Measurements from ENCODE around the gene CD248.

The CD248 gene

DNA sequence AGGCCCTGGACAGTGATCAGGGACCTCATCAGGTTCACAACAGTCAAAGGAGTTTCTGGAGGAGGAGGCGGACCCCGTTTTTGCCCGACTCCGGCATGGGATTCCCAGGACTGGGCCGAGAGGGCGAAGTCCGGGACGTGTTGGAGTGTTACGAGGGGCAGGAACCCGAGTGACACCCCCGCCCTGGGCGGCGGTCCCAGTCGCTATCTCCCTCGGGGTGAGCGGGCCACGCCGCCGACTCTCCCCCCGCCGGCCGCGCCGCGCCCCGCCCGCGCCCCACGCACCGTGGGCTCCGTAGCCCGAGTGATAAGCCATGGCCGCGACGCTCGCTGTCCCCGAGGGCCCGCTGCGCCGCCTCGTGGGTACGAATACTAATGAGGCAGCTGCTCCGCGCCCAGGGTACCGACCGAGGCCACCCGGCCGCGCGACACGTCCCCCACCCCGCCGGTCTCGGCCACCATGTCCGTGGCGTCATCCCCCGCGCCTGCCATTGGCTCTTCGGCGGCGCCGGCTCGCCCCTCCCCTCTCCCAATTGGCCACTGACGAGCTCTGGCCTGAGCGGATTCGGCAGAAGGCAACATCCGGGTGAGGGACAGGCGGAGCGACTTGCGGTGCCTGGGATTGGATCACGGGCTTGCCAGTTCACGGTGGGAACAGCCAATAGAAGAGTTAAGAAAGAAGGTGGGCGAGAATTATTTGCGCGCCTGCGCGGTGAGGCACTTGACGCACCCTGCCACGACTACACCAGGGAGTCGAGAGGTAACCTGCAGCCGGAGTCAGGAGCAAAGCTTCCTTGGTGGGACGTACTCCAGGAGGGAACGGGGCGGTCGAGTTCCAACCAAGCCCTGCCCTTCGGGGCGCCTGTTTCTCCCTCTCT lies 27.9 kb downstream of the CD248 start, which contains the start of gene YIF1A:
YIF1A (minus strand) TSS at position 473 of the 877 bp plus-strand sequence; CDS start at position 315, 158 bp downstream.
- peak within 1 kb of the TSS; percentile 85 for H3K4me3 ChIP-seq (ENCODE audit: low read depth, low read length)
- TF ChIP-seq, protein P1, sequence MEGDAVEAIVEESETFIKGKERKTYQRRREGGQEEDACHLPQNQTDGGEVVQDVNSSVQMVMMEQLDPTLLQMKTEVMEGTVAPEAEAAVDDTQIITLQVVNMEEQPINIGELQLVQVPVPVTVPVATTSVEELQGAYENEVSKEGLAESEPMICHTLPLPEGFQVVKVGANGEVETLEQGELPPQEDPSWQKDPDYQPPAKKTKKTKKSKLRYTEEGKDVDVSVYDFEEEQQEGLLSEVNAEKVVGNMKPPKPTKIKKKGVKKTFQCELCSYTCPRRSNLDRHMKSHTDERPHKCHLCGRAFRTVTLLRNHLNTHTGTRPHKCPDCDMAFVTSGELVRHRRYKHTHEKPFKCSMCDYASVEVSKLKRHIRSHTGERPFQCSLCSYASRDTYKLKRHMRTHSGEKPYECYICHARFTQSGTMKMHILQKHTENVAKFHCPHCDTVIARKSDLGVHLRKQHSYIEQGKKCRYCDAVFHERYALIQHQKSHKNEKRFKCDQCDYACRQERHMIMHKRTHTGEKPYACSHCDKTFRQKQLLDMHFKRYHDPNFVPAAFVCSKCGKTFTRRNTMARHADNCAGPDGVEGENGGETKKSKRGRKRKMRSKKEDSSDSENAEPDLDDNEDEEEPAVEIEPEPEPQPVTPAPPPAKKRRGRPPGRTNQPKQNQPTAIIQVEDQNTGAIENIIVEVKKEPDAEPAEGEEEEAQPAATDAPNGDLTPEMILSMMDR (conservative IDR thresholded peaks at IDR 0.05; ENCODE audit: low read depth, low read length): no peak
- DNase-seq (ENCODE audit: low read depth): peak; percentile 100

DNA sequence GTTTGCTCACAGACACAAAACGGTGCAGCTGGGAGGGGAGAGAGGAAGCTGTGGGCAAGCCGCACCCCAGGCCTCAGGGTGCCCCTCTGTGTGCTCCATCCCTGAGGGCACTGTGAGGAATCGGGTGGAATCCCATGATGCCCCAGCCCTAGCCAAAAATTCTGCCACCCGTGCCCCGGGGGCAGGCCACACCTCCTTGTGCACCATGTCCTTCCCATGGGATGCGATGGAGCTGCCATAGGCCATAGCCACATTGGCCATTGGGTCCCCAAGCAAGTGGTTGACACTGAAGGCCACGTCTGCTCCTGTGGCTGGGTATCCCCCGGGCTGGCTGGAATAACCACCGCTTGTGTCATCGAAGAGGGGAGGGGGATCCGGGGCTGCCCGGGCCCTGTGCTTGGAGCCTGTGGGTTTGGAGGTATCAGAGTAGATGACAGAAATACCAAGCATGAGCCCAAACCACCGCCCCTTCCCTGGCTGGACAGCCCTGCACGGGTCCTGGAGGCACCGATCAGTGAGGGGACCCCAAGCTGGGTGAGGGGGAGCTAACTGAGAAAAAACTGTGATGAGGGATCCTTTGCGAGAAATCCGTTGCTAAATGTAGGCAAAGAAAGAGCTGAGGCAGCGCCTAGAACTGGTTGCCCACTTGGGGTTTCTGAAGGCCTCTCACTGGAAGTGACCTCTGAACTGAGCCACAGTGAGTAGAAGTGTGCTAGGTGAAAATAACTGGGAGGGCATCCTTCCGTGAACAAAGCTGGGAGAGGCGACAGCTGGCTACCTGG lies 28.8 kb downstream of the CD248 start:
- H3K4me3 ChIP-seq (ENCODE audit: low read depth, low read length): peak overlapping the region; percentile 85
- TF ChIP-seq, protein P1 (conservative IDR thresholded peaks at IDR 0.05; ENCODE audit: low read depth, low read length): no peak
- peak; percentile 27 for DNase-seq (ENCODE audit: low read depth)

DNA sequence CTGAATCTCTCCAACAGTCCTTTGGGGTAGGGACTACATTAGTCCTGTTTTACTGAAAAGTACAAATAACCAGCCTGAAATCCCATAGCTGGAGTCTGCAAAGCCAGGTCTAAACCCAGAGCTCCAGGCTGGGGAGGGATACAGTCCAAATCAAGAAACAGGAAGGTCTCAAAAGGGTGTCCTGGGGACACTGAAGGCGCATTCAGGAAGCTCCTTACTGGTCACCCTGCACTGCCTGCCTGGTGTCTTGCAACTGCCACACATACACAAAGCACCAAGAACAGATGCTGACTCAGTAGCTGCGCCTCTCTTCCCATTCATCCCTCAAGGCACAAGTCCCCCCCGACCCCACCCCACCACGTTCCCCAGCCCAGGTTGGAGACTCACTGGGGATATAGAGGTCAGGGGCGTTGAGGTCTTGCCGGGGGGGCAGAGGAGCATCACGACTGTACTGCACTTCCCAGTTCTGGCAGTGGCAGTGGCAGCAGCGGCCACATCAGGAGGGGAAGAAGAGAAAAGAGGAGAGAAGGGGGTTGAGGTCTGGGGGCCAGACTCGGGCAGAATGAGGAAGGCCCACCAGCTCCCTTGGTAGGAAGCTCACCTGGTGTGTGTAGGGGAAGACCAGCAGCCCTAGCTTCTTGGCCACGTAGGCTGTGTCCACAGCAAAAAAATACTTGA lies 29.5 kb downstream of the CD248 start:
- no peak for DNase-seq (ENCODE audit: low read depth)
- H3K4me3 ChIP-seq (ENCODE audit: low read depth, low read length): peak overlapping the region; percentile 85
- TF ChIP-seq, protein P1 (conservative IDR thresholded peaks at IDR 0.05; ENCODE audit: low read depth, low read length): no peak

DNA sequence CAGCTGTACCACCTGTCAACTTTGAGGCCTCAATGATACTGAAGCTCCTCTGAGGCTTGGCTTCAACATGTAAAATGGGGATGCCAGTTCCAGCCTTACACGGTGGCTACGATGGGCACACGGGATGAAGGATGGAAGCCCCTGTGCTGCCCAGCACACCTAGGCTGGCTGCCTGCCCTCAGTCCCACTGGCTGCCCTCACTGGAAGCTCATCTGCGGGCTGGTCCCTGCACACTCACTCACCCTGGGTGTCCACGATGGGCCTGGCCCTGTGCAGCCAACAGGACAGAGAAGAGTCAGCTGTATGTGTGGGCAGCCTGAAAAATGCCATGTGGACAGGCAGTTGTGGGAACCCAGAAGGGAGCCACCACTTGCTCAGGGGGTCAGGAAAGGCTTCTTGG lies 30.1 kb downstream of the CD248 start:
- no peak for DNase-seq (ENCODE audit: low read depth)
- TF ChIP-seq, protein P1 (conservative IDR thresholded peaks at IDR 0.05; ENCODE audit: low read depth, low read length): no peak
- no peak overlapping the region for H3K4me3 ChIP-seq (ENCODE audit: low read depth, low read length)

DNA sequence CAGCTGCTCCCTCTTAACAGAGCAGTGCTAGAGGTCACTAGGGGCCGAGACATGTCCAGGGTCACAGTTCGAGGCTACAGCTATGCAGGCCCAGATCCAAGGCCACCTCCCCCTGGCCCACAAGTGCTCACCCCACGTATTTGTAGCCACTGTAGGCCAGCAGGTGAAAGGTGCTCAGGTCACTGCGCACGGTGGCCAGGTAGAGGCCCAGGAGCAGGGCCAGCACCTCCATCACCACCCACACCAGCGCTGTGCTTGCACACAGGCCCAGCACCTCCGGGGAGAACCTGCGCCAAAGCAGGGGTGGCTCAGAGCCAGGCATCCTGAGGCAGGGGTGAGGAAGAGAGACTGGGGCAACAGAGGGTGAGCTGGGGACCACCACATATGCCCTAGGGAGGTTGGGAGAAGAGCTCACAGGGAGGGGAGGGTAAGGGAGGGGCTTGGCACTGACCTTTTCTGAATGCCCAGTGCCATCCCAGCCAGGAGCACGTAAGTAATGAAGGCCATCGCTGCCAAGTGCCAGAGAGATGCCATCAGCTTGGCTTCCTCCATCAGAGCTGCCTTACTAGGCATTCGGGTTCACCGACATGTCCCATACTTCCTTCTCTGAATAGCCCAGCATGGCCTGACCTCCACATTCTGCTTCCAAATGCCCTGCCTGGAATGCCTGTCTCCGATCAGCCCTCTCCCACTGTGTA lies 31.4 kb downstream of the CD248 start:
- DNase-seq (ENCODE audit: low read depth): no peak
- TF ChIP-seq, protein P1 (conservative IDR thresholded peaks at IDR 0.05; ENCODE audit: low read depth, low read length): no peak
- H3K4me3 ChIP-seq (ENCODE audit: low read depth, low read length): no peak overlapping the region

DNA sequence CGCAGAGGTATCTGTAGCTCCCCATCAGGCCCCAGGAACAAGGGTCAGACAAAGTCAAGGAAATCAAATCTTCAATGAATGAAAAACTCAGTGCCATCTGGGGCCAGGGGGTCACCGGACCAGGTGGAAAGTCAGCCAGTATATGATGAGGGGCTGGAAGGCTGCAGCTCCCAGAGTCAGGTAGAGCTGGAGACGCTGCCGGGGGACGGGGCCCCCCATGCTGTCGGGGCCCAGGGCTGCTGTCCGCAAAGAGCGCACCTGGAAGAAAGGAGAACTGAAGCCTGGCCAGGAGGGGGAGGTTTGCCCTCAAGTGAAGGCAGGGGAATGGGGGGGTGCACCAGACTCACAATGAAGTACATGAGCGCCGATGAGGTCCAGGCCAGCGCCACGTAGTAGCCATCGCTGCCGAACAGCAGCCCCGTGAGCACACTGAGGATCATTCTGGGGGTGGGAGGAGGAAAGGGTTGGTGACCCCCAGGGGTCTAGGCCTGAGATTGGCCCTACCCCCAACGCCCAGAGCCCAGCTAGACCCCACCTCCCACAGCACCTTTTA lies 32.2 kb downstream of the CD248 start:
- no peak overlapping the region for H3K4me3 ChIP-seq (ENCODE audit: low read depth, low read length)
- TF ChIP-seq, protein P1 (conservative IDR thresholded peaks at IDR 0.05; ENCODE audit: low read depth, low read length): no peak
- DNase-seq (ENCODE audit: low read depth): no peak
